ENCODE data around the gene TIMM44. TPM values are rescaled to one million over a fixed set of nuclear protein-coding genes. Genes with fewer than 3 reads are reported as not detected.

Gene TIMM44
- total RNA-seq, 1 experiment from 2014 or later = 153 TPM

DNA sequence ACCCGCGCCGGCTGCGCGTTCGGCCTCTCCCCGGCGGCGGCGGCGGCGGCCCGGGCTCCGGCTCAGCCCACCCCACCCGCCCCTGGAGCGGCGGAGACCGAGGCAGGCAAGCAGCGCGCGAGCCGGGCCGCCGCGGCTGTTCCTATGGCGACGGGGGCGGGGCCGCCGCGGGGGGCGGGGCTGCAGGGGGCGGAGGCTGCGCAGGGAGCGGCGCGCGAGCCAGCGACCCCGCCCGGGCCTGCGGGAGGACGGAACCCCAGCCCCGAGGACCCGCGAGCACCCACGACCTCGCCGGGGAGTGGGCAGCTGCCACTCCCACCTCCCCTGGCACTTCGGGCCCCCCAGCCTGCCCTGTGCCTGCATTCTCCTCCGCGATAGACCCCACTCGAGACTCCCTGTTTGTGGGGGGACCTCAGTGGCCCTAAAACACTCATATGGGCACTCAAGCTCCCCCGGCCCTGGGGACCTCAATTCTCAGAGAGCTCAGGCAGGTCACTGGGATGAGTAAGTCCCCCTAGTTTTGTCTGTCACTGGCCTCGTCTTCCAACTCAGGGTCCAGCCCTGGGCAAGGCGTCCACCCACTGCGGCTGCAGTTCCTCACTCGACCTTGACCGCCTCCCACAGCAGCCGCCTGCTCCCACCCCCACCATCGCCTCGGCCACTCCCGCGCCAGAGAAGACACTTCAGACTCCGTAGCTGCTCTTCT, 17.3 kb downstream of the TIMM44 start, which contains the start of gene CTXN1:
Gene CTXN1, minus strand, starts transcription at position 115 of the 706 bp plus-strand sequence. CDS start 597 bp downstream, outside the sequence.
- Histone ChIP-seq H3K4me1 (ENCODE audit: insufficient read depth, low read length, poor library complexity, severe bottlenecking) (peaks cover 49% of the 10 kb centered on the region), H3K27me3 (replicated peaks; ENCODE audit: insufficient read depth, low read depth, low read length, poor library complexity) (no peaks in the 10 kb centered on the region), H3K27ac (ENCODE audit: low read depth, low read length, poor library complexity, severe bottlenecking) (peak within 1 kb of the TSS; percentile 69), H3K36me3 (ENCODE audit: insufficient read depth, low read length, poor library complexity, severe bottlenecking) (peaks cover 26% of the 10 kb centered on the region), H3K4me3 (ENCODE audit: low read depth, low read length, poor library complexity, severe bottlenecking) (peak within 1 kb of the TSS; percentile 57), H3K9me3 (ENCODE audit: low read depth, low read length, poor library complexity, severe bottlenecking) (no peaks in the 10 kb centered on the region)
- no TSS peak for BruUV-seq (replicated peaks)
- intact Hi-C loops (cut with micrococcal nuclease; ENCODE audit: unreplicated experiment) = no loop called here
- ChIA-PET CTCF (no interaction called here), POLR2A (ENCODE audit: low non-redundant PET) (interaction anchor here (0.7 kb wide), 1 partner anchor 18 kb away, joined by 3 read pairs; no protein-coding TSS in a partner anchor)
- TF ChIP-seq EZH2 (IDR thresholded peaks at IDR 0.05; ENCODE audit: borderline replicate concordance, low read depth, low read length, poor library complexity, severe bottlenecking) (no peak), CTCF (conservative IDR thresholded peaks at IDR 0.05; ENCODE audit: low read depth, low read length) (no peak)
- DNase-seq (ENCODE audit: low spot score) = peak; percentile 77

GRCh38 chr19:7925171-7925851, 18.2 kb downstream of the TIMM44 start:
- intact Hi-C loops (cut with micrococcal nuclease; ENCODE audit: unreplicated experiment) = no loop called here

More at GRCh38 chr19:7925171-7925851, 18.2 kb downstream of the TIMM44 start:
- peaks cover 17% of the 10 kb centered on the region for H3K36me3 ChIP-seq (ENCODE audit: insufficient read depth, low read length, poor library complexity, severe bottlenecking)
- BruUV-seq (replicated peaks) = TSS peak; percentile 72
- H3K27ac ChIP-seq (ENCODE audit: low read depth, low read length, poor library complexity, severe bottlenecking) = peak overlapping the region; percentile 69
- H3K9me3 ChIP-seq (ENCODE audit: low read depth, low read length, poor library complexity, severe bottlenecking) = no peaks in the 10 kb centered on the region
- peak overlapping the region; percentile 57 for H3K4me3 ChIP-seq (ENCODE audit: low read depth, low read length, poor library complexity, severe bottlenecking)
- peak; percentile 91 for DNase-seq (ENCODE audit: low spot score)
- TF ChIP-seq CTCF (conservative IDR thresholded peaks at IDR 0.05; ENCODE audit: low read depth, low read length) (peak; percentile 88), EZH2 (IDR thresholded peaks at IDR 0.05; ENCODE audit: borderline replicate concordance, low read depth, low read length, poor library complexity, severe bottlenecking) (no peak)
- POLR2A ChIA-PET (ENCODE audit: low non-redundant PET) = no interaction called here
- H3K27me3 ChIP-seq (replicated peaks; ENCODE audit: insufficient read depth, low read depth, low read length, poor library complexity) = no peaks in the 10 kb centered on the region
- CTCF ChIA-PET = no interaction called here
- peaks cover 51% of the 10 kb centered on the region for H3K4me1 ChIP-seq (ENCODE audit: insufficient read depth, low read length, poor library complexity, severe bottlenecking)

All from A673 (cell line).